HG02759 (cell line): ENCODE measurements around the gene R3HDM2.

Experiments
- ATAC-seq: cut with Tn5 transposase; IDR thresholded peaks from one replicate; pipeline ENCODE4 v1.9.1; 2021; ENCODE audit warnings: mild to moderate bottlenecking, moderate library complexity; ENCODE audit not compliant: unreplicated experiment

Gene R3HDM2

DNA sequence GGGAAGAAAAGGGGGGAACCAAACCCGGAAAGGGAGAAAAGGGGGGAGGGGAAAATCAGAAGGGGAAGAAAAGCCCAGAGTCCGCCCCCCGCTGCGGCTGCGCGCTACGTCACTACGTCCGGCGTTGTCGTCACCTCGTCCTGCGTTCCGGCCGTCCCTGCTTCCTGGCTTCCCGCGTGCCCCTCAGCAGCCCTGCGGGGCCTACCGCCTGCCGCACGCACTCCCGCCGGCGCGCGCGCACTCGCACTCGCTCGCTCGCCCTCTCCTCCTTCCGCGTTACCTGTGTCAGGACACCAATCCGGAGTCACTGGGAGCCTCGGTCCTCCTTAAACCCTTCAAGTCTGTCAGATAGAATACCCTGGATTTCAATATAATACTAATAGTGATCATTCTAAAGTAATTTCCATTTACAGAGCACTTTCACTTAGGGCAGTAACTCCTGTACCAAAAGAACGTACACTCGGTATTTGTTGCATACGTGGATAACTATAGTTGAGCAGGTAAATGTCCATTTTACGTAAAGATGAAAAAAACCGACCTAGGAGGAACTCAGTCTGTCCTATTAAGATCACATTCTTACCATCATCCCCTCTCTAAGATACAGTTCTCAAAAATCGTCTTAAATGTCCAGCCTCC is at the start of gene R3HDM2:
Gene R3HDM2, minus strand, starts transcription at position 113 of the 636 bp plus-strand sequence. CDS start 120,615 bp downstream, outside the sequence.
- ATAC-seq: peak; percentile 95

DNA sequence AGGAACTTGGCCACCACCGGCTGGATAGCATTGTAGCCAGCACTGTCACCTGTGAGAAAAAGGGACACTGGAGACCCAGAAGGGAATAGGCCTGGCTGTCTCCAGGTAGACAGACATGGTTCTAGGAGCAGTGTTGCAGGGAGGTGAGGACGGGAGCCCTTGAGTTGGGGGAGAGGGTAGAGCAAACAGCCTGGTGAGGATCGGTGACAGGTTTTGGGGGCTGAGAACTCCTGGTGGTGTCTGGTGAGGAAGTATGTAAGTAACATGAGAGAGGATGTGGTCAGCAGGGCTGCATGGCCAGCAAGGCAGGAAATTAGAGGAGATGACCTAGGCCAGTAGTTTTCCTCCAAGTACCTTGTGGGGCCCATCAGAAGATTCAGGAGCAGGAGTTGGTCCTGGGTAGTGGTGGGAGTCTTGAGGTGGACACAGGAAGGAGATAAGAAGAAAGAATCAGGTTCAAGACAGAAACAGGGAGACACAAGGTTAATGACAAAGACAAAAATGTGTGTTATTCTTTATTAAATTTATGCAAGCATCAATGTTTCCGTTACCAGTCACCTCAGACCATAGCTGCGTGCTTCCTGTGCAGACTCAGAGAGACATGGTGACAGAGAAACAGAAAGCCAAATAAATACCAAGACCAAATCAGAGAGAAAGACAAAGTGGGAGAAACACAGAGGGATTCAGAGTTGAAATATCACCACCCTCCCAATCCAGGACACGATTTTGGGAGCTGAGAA is 48.7 kb upstream of the R3HDM2 start, which contains the start of gene ARHGAP9:
Gene ARHGAP9, minus strand, starts transcription at position 491 of the 740 bp plus-strand sequence. Its CDS starts 460 bp downstream, at position 31.
- no peak for ATAC-seq

- ATAC-seq: no peak
Observed at GRCh38 chr12:57479043-57479375, 48.2 kb upstream of the R3HDM2 start.

DNA sequence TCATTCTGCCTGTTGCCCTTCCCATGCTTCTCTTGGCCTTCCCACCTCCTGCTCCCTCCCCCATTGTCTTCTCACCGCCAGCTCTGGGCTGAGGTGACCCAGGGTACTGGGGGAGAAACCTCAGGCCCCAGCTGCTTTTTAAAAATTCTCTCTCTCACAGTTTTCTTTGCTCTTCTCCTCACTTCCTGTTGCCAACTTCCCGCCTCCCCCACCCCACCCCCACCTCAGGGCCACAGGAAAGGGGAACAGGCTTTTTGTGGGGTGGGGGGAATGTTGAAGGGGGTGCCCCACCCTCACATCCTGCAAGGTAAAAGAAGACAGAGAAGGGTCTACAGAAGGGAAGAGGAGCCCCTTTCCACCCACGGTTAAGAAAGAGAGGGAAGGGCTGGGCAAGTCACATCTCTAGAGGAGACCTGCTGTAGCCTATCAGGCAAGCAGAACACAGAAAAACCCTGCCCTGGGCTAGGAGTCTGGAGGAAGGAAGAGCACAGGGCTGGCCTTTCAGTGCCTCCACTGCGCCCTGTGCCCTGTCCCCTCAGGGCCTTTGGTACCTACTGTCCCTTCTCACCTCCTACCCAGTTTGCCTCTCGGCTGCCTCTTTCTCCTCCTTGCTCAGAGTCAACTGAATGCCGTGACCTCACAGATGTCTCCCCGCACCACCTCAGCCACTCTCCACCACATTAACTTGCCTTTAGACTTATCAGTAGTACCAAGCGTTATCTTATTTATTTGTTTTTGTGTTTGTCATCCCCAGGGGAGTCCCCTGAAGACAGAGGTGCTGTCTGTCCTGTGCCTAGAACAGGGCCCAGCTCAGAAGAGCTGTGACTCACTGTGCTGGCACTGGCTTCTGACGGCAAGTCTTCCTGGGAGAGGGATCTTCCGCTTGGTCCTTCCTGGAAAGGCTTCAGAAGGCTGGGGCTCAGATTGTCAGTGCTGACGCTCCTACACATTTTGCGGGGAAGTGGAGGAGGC is 47.2 kb upstream of the R3HDM2 start:
- ATAC-seq: peak; percentile 42

- ATAC-seq: no peak
Observed at GRCh38 chr12:57476993-57477709, 46.3 kb upstream of the R3HDM2 start.

DNA sequence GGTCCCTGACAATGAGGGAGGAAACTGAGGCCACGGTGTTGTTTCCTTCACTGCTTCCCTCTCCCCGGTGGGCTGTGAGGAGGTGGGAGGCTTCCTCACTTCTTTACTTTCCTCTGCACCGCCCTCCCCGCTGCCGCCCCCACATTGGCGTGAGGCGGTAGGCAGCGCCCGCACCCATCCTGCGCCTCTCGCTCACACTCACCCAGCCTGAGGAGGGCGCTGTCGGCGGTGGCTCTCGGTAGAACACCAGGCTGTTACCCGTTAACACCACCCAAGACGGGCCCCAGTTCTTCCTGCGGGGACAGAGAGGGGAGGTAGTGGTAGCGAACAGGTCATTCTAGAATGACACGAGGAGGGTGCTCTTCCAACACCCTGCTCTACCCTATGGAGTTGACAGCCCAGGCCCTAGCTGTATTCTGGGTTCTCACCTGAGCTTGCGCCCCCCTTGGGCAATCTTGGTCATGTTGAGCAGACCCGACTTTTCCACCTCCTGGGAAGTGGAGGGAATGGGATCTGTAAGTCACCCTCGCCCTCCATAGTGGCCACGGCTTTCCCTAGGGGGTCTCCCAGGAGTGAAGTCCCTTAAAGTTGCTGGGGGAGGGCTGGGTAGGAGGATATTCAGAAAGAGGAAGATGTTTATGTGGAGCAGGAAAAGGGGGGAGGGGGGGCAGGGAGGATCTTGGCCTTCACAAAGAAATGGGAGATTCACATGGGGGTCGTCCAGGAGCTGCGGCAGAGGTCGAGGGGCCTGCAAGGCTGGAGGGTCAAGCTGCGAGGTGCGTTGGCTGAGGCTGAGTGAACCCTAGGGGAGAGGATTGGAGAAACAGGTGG is 45.5 kb upstream of the R3HDM2 start:
- peak; percentile 49 for ATAC-seq

DNA sequence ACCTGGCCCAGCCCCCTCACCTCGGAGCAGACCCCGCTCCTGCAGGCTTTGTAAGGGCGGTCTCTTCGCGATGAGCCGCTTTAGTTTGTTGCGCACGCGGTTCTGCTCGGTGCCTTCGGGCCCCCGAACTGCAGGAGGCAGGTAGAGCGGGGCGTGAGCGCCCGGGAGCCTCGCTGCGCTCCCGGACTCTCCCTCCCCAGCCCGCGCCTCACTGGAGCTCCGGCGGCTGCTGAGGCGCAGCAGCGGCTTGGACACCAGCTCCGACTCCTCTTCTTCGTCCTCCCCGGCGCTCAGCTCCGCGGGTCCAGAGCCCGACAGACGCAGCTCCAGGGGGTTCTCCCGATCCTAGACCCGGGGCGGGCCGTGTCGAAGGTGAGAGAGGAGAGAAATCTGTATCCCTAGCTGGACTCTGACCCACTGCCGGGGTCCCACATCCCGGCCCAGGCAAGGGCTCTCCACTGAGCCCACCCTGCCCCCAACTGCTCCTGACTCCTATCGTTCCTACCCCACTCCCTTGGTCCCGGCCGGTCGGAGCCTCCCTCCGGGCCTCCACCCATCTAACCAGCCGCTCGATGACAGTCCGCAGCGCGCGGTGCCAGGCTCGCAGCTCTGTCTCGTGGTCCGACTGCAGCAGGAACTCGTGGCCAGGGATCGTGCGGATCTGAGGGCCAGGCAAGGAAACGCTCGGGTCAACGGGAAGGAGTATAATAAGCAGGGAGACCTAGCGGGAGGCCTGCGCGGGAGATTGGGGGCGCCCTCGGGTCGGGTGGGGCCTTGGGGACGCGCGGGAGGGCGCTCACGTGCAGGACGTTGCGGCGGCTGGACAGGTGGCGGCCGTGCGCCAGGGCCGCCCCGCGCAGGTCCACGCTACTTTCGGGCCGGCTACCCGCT is 44.7 kb upstream of the R3HDM2 start:
- peak; percentile 20 for ATAC-seq

- ATAC-seq: no peak
Observed at GRCh38 chr12:57474862-57475261, 44.0 kb upstream of the R3HDM2 start.

DNA sequence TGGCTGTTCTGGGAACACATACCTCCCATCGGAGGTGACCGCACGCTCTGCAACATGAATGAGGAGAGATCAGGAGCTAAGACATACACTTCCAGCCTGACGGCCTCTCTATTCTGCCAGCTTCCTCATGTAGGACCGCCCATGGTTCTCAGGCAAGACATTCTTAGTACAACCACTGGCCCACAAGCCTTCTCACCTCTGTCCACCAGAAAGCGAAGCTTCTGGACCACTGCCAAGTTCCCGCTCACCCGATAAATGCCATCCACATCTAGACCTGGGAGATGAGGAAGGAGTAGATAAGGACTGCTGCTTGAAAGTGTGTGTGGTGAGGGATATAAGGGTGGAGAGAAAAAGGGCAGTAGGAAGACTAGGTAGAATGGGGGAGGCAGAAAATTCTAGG is 43.6 kb upstream of the R3HDM2 start:
- ATAC-seq: no peak

GRCh38 chr12:57473886-57474285 is 43.0 kb upstream of the R3HDM2 start:
- no peak for ATAC-seq

DNA sequence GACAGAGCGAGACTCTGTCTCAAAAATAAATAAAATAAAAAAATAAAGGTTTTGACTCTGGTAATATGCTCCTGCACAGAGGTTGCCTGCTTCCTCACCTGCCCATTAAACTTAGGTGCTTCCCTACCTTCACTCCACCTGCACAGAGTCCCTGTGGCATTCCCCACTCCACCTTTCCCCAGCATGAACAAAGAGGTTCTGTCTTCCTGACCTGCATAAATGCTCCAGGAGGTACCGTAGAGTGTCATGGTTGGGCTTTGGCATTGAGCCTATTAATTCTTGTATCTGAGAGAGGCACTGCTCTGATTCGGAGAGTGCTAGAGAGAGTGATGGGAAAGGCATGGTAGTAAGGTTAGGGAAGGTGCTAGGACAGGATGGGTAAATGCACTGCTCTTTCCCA is 42.5 kb upstream of the R3HDM2 start:
- no peak for ATAC-seq

DNA sequence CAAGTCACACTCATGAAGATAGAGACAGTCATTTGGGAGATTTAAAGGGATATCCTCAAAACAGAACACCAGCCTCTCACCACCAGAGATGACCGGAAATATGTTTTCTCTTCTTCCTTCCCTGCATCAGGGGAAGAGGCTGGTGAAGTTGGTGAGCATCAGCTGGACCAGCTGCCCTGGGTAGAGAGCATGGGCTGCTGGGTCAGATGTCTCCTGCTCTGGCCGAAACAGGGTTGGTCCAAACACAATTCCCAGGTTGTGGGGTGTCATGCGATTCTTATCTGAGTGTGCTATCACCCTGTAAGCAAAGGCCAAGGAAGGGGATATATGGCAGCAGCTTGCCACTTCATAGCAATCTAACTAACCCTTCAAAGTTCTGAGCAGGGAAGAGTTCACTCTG is 41.5 kb upstream of the R3HDM2 start:
- no peak for ATAC-seq

GRCh38 chr12:57471661-57472060 is 40.8 kb upstream of the R3HDM2 start:
- no peak for ATAC-seq

- no peak for ATAC-seq
Observed at GRCh38 chr12:57470970-57471656, 40.3 kb upstream of the R3HDM2 start.

- ATAC-seq: no peak
Observed at GRCh38 chr12:57470286-57470969, 39.6 kb upstream of the R3HDM2 start.

DNA sequence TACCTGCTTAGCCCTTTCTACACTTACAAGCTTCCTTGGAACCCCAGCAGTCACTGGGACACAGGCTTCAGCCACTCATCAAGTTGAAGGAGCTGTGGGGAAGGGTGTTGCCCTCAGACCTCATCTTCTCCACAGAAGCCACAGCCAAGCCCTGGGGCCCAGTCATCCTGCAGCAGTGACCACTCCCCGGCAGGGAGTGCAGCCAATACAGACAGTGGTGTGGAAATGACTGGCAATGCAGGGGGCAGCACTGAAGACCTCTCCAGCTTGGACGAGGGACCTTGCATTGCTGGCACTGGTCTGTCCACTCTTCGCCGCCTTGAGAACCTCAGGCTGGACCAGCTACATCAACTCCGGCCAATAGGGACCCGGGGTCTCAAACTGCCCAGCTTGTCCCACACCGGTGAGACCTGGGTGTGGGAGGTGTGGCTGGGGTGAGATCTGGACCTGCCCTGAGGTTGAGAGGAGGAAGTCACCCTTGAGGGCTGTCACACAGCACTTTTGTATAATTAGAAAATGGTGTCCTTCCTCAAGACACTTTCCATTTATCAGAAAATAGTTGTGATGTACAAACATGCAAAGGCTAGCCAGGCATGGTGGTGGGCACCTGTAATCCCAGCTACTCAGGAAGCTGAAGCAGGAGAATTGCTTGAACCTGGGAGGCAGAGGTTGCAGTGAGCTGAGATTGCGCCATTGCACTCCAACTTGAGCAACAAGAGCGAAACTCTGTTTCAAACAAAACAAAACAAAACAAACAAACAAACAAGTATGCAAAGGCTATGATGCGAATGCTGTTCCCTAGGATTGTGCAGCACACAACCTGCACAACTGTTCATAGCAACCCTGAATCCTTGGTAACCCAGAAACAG is 38.7 kb upstream of the R3HDM2 start:
- ATAC-seq: no peak

DNA sequence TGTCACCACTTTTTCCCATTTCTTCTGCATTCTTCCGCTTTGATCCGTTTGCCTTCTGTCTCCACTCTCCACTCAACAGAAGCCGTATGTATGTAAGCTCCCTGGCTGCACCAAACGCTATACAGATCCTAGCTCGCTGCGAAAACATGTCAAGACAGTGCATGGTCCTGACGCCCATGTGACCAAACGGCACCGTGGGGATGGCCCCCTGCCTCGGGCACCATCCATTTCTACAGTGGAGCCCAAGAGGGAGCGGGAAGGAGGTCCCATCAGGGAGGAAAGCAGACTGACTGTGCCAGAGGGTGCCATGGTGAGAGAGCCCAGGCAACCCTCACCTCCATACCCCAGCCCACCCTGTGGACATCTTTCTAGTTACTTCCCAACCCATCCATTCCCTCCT is 37.1 kb upstream of the R3HDM2 start:
- ATAC-seq: no peak
